GM21786 (cell line): ENCODE measurements around the gene KHDRBS1.
A peak's percentile ranks its signal among the peaks of the same experiment; 100 is the strongest.
"Not testable (repeated sequence)": the region's sequence is repeated elsewhere in the genome, so short reads cannot be mapped to it uniquely, and the experiment has no call there.

ENCODE experiments used
- ATAC-seq: cut with Tn5 transposase; IDR thresholded peaks from one replicate; pipeline ENCODE4 v1.9.1; 2021; ENCODE audit not compliant: unreplicated experiment

KHDRBS1 gene

GRCh38 chr1:32013386-32014198 lies at the start of gene KHDRBS1:
KHDRBS1 (plus strand) TSS chr1:32013868; CDS start chr1:32013996, 128 bp downstream.
- ATAC-seq = peak; percentile 79

- ATAC-seq = no peak
Observed at GRCh38 chr1:31970873-31971272, 42.8 kb upstream of the KHDRBS1 start.

GRCh38 chr1:31976401-31976800 lies 37.3 kb upstream of the KHDRBS1 start:
- no peak for ATAC-seq

GRCh38 chr1:31977385-31978131 lies 36.1 kb upstream of the KHDRBS1 start:
- no peak for ATAC-seq

GRCh38 chr1:31978843-31979400 lies 34.7 kb upstream of the KHDRBS1 start:
- no peak for ATAC-seq

GRCh38 chr1:31980835-31981455 lies 32.7 kb upstream of the KHDRBS1 start:
- ATAC-seq = no peak

GRCh38 chr1:31981456-31981839 lies 32.2 kb upstream of the KHDRBS1 start:
- no peak for ATAC-seq

GRCh38 chr1:31981972-31982371 lies 31.7 kb upstream of the KHDRBS1 start:
- no peak for ATAC-seq

- ATAC-seq = no peak
Observed at GRCh38 chr1:31984419-31985347, 29.0 kb upstream of the KHDRBS1 start.

GRCh38 chr1:31985430-31985829 lies 28.2 kb upstream of the KHDRBS1 start:
- no peak for ATAC-seq

GRCh38 chr1:31987135-31987619 lies 26.5 kb upstream of the KHDRBS1 start:
- ATAC-seq = no peak

- ATAC-seq = no peak
Observed at GRCh38 chr1:31989964-31990363, 23.7 kb upstream of the KHDRBS1 start.

- no peak for ATAC-seq
Observed at GRCh38 chr1:31991182-31991581, 22.5 kb upstream of the KHDRBS1 start.

GRCh38 chr1:31995263-31995662 lies 18.4 kb upstream of the KHDRBS1 start:
- no peak for ATAC-seq

GRCh38 chr1:31996121-31996520 lies 17.5 kb upstream of the KHDRBS1 start:
- ATAC-seq = not testable (repeated sequence)

- no peak for ATAC-seq
Observed at GRCh38 chr1:32001863-32002262, 11.8 kb upstream of the KHDRBS1 start.

- not testable (repeated sequence) for ATAC-seq
Observed at GRCh38 chr1:32002285-32002684, 11.4 kb upstream of the KHDRBS1 start.

GRCh38 chr1:32005522-32005921 lies 8.1 kb upstream of the KHDRBS1 start:
- ATAC-seq = no peak

GRCh38 chr1:32007591-32007940 lies 6.1 kb upstream of the KHDRBS1 start:
- ATAC-seq = no peak

GRCh38 chr1:32010246-32010645 lies 3.4 kb upstream of the KHDRBS1 start:
- ATAC-seq = no peak
